GM21526 (cell line): ENCODE data around the gene MOB2.

Experiments used
- ATAC-seq: cut with Tn5 transposase; IDR thresholded peaks from one replicate; pipeline ENCODE4 v1.9.1; 2021; ENCODE audit warnings: moderate library complexity; ENCODE audit not compliant: unreplicated experiment, low FRiP score

Gene MOB2

GRCh38 chr11:1488575-1489180 is 2.1 kb upstream of the MOB2 start:
- ATAC-seq, result no peak

GRCh38 chr11:1487851-1488574 is 1.4 kb upstream of the MOB2 start:
- ATAC-seq, result no peak

GRCh38 chr11:1487091-1487850 is 692 bp upstream of the MOB2 start:
- ATAC-seq, result no peak

GRCh38 chr11:1485504-1485885 is 1.1 kb downstream of the MOB2 start:
- ATAC-seq, result no peak

GRCh38 chr11:1484695-1485503 is 1.7 kb downstream of the MOB2 start:
- ATAC-seq, result no peak

- no peak for ATAC-seq
Measured at GRCh38 chr11:1484061-1484671, 2.4 kb downstream of the MOB2 start.

- no peak for ATAC-seq
Measured at GRCh38 chr11:1483445-1483961, 3.1 kb downstream of the MOB2 start.

- no peak for ATAC-seq
Measured at GRCh38 chr11:1482581-1483444, 3.8 kb downstream of the MOB2 start.

- no peak for ATAC-seq
Measured at GRCh38 chr11:1481861-1482441, 4.6 kb downstream of the MOB2 start.

- ATAC-seq, result no peak
Measured at GRCh38 chr11:1481483-1481825, 5.1 kb downstream of the MOB2 start.

GRCh38 chr11:1480555-1481482 is 5.8 kb downstream of the MOB2 start:
- no peak for ATAC-seq

GRCh38 chr11:1480191-1480554 is 6.4 kb downstream of the MOB2 start:
- ATAC-seq, result no peak

- no peak for ATAC-seq
Measured at GRCh38 chr11:1479678-1480118, 6.9 kb downstream of the MOB2 start.

GRCh38 chr11:1479006-1479677 is 7.4 kb downstream of the MOB2 start:
- ATAC-seq, result no peak

- ATAC-seq, result no peak
Measured at GRCh38 chr11:1478544-1478943, 8.0 kb downstream of the MOB2 start.

- ATAC-seq, result no peak
Measured at GRCh38 chr11:1478011-1478410, 8.6 kb downstream of the MOB2 start.

- ATAC-seq, result no peak
Measured at GRCh38 chr11:1476940-1477736, 9.4 kb downstream of the MOB2 start.
